Kidney (tissue), 14 donors: ENCODE results near the gene AP1G2. TPM values are rescaled to one million over a fixed set of nuclear protein-coding genes. Genes with fewer than 3 reads are reported as not detected.

ENCODE experiments used
- DNase-seq, 5 donors: peaks; one replicate each; pipeline ENCODE4 v3.0.0-alpha.2; 2013 to 2020
- FAIRE-seq: peaks from 2 replicates; lab custom pipeline; 2012; peaks lifted over from hg19 to GRCh38; lab: Jason Lieb, UNC
- H3K27ac ChIP-seq, 2 donors: one replicate each; pipeline ENCODE4 v1.7.0; 2013; ENCODE audit warnings: low read depth in 2 of 2, low read length in 2 of 2, inconsistent platforms in 1 of 2
- H3K27me3 ChIP-seq: one replicate; pipeline ENCODE4 v1.7.1; 2013; ENCODE audit warnings: low read length, inconsistent platforms; ENCODE audit not compliant: control insufficient read depth, insufficient read depth
- H3K36me3 ChIP-seq, 3 donors: one replicate each; pipeline versions ENCODE4 v1.7.0 to v1.7.1; 2013; ENCODE audit warnings: low read length in 3 of 3, control low read depth in 1 of 3, inconsistent platforms in 1 of 3; ENCODE audit not compliant: insufficient read depth in 3 of 3, control insufficient read depth in 2 of 3
- H3K4me1 ChIP-seq, 3 donors: one replicate each; pipeline versions ENCODE4 v1.7.0 to v1.7.1; 2013; ENCODE audit warnings: low read length in 3 of 3, inconsistent platforms in 1 of 3, low read depth in 1 of 3; ENCODE audit not compliant: control insufficient read depth in 2 of 3, insufficient read depth in 2 of 3
- H3K4me3 ChIP-seq, 3 donors: one replicate each; pipeline versions ENCODE4 v1.7.0 to v1.8.1; 2013; ENCODE audit warnings: low read length in 3 of 3, control low read depth in 1 of 3, inconsistent platforms in 1 of 3
- H3K9ac ChIP-seq, 3 donors: one replicate each; pipeline versions ENCODE4 v1.7.0 to v1.7.1; 2013; ENCODE audit warnings: low read length in 3 of 3, control low read depth in 1 of 3, inconsistent platforms in 1 of 3
- H3K9me3 ChIP-seq, 3 donors: one replicate each; pipeline versions ENCODE4 v1.7.0 to v1.7.1; 2013; ENCODE audit warnings: low read length in 3 of 3, control low read depth in 1 of 3, inconsistent platforms in 1 of 3; ENCODE audit not compliant: control insufficient read depth in 2 of 3, insufficient read depth in 1 of 3
- intact Hi-C: fragments of 100-400 bp; cut with DNase I; formaldehyde crosslinking; loops from one replicate; pipeline ENCODE4 v1.11.1; 2022
- polyA plus RNA-seq: library from polyadenylated mRNA; stranded (reverse); fragments of 350-450 nt; fragmentation: Illumina TruSeq; extraction: RNeasy Lipid Tissue Mini Kit (QIAGEN cat#74804); gene quantifications from one replicate; pipeline ENCODE4 v1.2.3, GENCODE V29; 2014; ENCODE audit warnings: low read depth, low replicate concordance; ENCODE audit not compliant: insufficient read depth
- total RNA-seq: library from RNA; stranded (reverse); fragmentation: NEBNext Ultra II Directional; extraction: Animal tissue kit (Norgen Biotek cat#: 25700); gene quantifications from one replicate; pipeline ENCODE4 v1.2.1, GENCODE V29; 2021
- TF ChIP-seq, protein P1 (sequence below): IDR thresholded peaks from 3 replicates; pipeline ENCODE4 v1.5.1; 2012; ENCODE audit warnings: mild to moderate bottlenecking, moderate library complexity, borderline replicate concordance; ENCODE audit not compliant: insufficient read depth; ENCODE audit errors: extremely low read depth
- donor health status: control.
- donor health status: control.
- donor health status: control.
- donor health status: control.
- donor health status: control.
- donor health status: DM: yes; HTN: yes; CAD: no.
- donor health status: Normal renal cell carcinoma (clear cell type).

Gene AP1G2
- total and polyA plus RNA-seq, 2 donors from 2014 or later: 56.7 to 123 TPM

DNA sequence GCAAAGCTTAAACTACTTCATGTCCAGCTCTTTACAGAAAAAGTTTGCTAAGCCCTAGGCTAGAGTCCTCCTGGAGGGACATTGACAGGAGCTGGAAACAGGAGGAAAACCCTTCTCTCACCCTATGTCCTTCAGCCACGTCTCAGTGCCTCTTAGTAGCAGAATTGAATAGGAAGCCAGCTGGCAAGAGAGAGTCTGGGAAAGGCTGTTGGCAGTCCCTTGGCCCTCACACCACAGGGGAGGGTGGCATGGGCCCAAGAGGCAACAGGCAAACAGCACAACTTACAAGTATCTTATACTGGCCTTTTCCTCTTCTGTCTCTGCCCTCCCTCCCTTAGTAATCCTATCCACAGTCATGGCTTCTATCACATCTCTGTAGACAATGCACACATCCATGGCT is 40.9 kb upstream of the AP1G2 start:
- TF ChIP-seq, protein P1, sequence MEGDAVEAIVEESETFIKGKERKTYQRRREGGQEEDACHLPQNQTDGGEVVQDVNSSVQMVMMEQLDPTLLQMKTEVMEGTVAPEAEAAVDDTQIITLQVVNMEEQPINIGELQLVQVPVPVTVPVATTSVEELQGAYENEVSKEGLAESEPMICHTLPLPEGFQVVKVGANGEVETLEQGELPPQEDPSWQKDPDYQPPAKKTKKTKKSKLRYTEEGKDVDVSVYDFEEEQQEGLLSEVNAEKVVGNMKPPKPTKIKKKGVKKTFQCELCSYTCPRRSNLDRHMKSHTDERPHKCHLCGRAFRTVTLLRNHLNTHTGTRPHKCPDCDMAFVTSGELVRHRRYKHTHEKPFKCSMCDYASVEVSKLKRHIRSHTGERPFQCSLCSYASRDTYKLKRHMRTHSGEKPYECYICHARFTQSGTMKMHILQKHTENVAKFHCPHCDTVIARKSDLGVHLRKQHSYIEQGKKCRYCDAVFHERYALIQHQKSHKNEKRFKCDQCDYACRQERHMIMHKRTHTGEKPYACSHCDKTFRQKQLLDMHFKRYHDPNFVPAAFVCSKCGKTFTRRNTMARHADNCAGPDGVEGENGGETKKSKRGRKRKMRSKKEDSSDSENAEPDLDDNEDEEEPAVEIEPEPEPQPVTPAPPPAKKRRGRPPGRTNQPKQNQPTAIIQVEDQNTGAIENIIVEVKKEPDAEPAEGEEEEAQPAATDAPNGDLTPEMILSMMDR: no peak
- DNase-seq: no peak
- Histone ChIP-seq H3K4me3 (no peak overlapping the region), H3K9ac (no peak overlapping the region), H3K36me3 (no peaks in the 10 kb centered on the region), H3K27me3 (no peaks in the 10 kb centered on the region), H3K4me1 (no peaks in the 10 kb centered on the region), H3K27ac (no peak overlapping the region), H3K9me3 (no peaks in the 10 kb centered on the region)
- FAIRE-seq: no peak
- intact Hi-C loops: no loop called here

DNA sequence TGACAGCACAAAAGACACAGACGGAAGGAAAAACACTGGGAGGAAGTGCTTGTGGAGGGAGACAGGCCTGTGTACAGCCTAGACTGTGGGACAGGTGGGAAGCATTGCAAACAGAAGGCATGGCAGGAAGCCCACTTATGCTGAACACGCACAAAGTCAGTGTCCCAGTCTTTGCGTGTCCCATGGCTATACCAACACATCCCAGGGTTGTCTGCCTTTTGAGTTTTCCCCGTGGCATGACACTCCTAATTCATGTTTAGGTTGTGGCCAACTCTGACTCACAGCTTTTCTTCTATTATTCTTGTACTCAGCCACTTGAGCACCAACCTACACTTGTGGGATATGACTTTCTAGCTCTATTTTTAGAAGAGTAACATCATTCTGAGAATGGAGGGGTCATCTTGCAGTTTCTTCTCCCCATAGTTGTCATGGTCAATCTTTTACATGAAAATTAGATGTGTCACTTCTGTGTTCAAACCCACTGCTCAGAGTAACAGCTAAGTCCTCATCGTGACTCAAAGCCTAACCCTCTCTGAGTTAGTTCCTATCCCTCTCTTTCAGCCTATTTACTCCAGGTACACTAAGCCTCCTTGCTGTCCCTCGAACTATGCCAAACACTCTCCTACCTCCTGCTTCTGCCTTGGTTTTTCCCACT is 38.5 kb upstream of the AP1G2 start:
- Histone ChIP-seq H3K27ac (no peak overlapping the region), H3K4me1 (no peaks in the 10 kb centered on the region), H3K9ac (no peak overlapping the region), H3K27me3 (no peaks in the 10 kb centered on the region), H3K9me3 (no peaks in the 10 kb centered on the region), H3K36me3 (no peaks in the 10 kb centered on the region), H3K4me3 (no peak overlapping the region)
- DNase-seq: no peak
- TF ChIP-seq, protein P1: no peak
- FAIRE-seq: no peak
- intact Hi-C loops: no loop called here

DNA sequence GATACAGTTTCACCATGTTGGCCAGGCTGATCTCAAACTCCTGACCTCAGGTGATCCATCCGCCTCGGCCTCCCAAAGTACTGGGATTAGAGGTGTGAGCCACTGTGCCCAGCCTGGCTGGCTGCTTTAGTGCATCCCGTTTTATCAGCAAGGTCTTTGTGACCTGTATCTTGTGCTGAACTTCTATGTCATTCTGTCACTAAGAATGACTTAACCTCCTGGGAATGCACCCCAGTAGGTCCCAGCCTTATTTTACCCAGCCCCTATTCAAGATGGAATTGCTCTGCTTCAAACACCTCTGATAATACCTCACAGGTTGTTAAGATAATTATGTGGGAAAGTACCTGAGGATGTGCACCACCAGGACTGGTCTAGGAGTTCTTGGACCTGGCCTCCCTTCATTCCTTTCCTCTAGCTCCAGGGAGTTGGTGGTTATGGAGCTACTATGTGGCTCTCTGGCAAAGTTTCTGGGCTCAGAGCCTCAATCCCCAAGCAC is 37.1 kb upstream of the AP1G2 start:
- Histone ChIP-seq H3K4me1 (no peaks in the 10 kb centered on the region), H3K9me3 (no peaks in the 10 kb centered on the region), H3K27ac (no peak overlapping the region), H3K27me3 (no peaks in the 10 kb centered on the region), H3K36me3 (no peaks in the 10 kb centered on the region), H3K9ac (no peak overlapping the region), H3K4me3 (no peak overlapping the region)
- no peak for FAIRE-seq
- TF ChIP-seq, protein P1: no peak
- intact Hi-C loops: no loop called here
- DNase-seq: no peak
